Neutrophil (primary cell): ENCODE results near the gene NRG2.
A peak's percentile ranks its signal among the peaks of the same experiment; 100 is the strongest.

Experiments
- H3K27ac ChIP-seq: fragments of 200-600 bp; sonication (generic); 2 replicates; pipeline ENCODE4 v1.5.1; 2016; ENCODE audit warnings: mild to moderate bottlenecking, moderate library complexity
- H3K27me3 ChIP-seq: fragments of 200-600 bp; sonication (generic); 2 replicates; pipeline ENCODE4 v1.6.0; 2016; ENCODE audit warnings: mild to moderate bottlenecking
- H3K36me3 ChIP-seq: fragments of 200-600 bp; sonication (generic); 2 replicates; pipeline ENCODE4 v1.5.1; 2017
- H3K4me1 ChIP-seq, 2 experiments: fragments of 200-600 bp in 1 of 2; sonication (generic) in 1 of 2; 1 replicate in 1 of 2; 2 replicates in 1 of 2; pipeline versions ENCODE4 v1.5.1 to v1.6.1; 2013 to 2016; ENCODE audit warnings: low read depth in 1 of 2, low read length in 1 of 2, mild to moderate bottlenecking in 1 of 2, moderate library complexity in 1 of 2; ENCODE audit not compliant: control insufficient read depth in 1 of 2, insufficient read depth in 1 of 2
- H3K4me3 ChIP-seq, 2 experiments: fragments of 200-600 bp in 1 of 2; sonication (generic) in 1 of 2; 1 replicate in 1 of 2; 2 replicates in 1 of 2; pipeline ENCODE4 v1.5.1; 2013 to 2016; ENCODE audit warnings: low read depth in 1 of 2, low read length in 1 of 2, mild to moderate bottlenecking in 1 of 2, moderate library complexity in 1 of 2
- H3K9me3 ChIP-seq: fragments of 200-600 bp; sonication (generic); 2 replicates; pipeline ENCODE4 v1.5.1; 2016
- CTCF ChIP-seq: fragments of 200-600 bp; sonication (generic); IDR thresholded peaks from 2 replicates; pipeline ENCODE4 v1.5.1; 2016; ENCODE audit warnings: antibody characterized with exemption

Gene NRG2

GRCh38 chr5:139851558-139851957 is 191.5 kb downstream of the NRG2 start:
- no peak for TF ChIP-seq CTCF
- peaks cover 57% of the 10 kb centered on the region for H3K27me3 ChIP-seq
- H3K27ac ChIP-seq = no peak overlapping the region
- no peak overlapping the region for H3K4me3 ChIP-seq
- no peaks in the 10 kb centered on the region for H3K9me3 ChIP-seq
- H3K36me3 ChIP-seq = no peaks in the 10 kb centered on the region
- H3K4me1 ChIP-seq = peaks cover 0 to 7% of the 10 kb centered on the region in 2 experiments

GRCh38 chr5:139850423-139851016 is 192.6 kb downstream of the NRG2 start:
- no peak overlapping the region for H3K27ac ChIP-seq
- H3K36me3 ChIP-seq = no peaks in the 10 kb centered on the region
- TF ChIP-seq CTCF = no peak
- peaks cover 0 to 7% of the 10 kb centered on the region in 2 experiments for H3K4me1 ChIP-seq
- peaks cover 67% of the 10 kb centered on the region for H3K27me3 ChIP-seq
- H3K4me3 ChIP-seq = no peak overlapping the region
- no peaks in the 10 kb centered on the region for H3K9me3 ChIP-seq

- H3K4me3 ChIP-seq = no peak overlapping the region
- no peak for TF ChIP-seq CTCF
- H3K27ac ChIP-seq = no peak overlapping the region
- no peaks in the 10 kb centered on the region for H3K9me3 ChIP-seq
- peaks cover 0 to 7% of the 10 kb centered on the region in 2 experiments for H3K4me1 ChIP-seq
- no peaks in the 10 kb centered on the region for H3K36me3 ChIP-seq
- peaks cover 73% of the 10 kb centered on the region for H3K27me3 ChIP-seq
Measured at GRCh38 chr5:139849942-139850341, 193.2 kb downstream of the NRG2 start.

GRCh38 chr5:139849501-139849900 is 193.6 kb downstream of the NRG2 start:
- Histone ChIP-seq H3K9me3 (no peaks in the 10 kb centered on the region), H3K27me3 (peaks cover 77% of the 10 kb centered on the region), H3K4me1 (peaks cover 0 to 7% of the 10 kb centered on the region in 2 experiments), H3K36me3 (no peaks in the 10 kb centered on the region), H3K27ac (no peak overlapping the region), H3K4me3 (no peak overlapping the region)
- no peak for TF ChIP-seq CTCF

GRCh38 chr5:139848508-139849100 is 194.5 kb downstream of the NRG2 start:
- no peak overlapping the region for H3K27ac ChIP-seq

More at GRCh38 chr5:139848508-139849100, 194.5 kb downstream of the NRG2 start:
- H3K9me3 ChIP-seq = no peaks in the 10 kb centered on the region
- H3K4me1 ChIP-seq = peaks cover 0 to 7% of the 10 kb centered on the region in 2 experiments
- H3K27me3 ChIP-seq = peaks cover 86% of the 10 kb centered on the region
- no peak for TF ChIP-seq CTCF
- peak overlapping the region in 1 of 2 experiments; percentile 15 for H3K4me3 ChIP-seq
- H3K36me3 ChIP-seq = no peaks in the 10 kb centered on the region
